Pancreas (tissue), 10 donors: ENCODE measurements around the gene NDUFB6. TPM values are rescaled to one million over a fixed set of nuclear protein-coding genes. Genes with fewer than 3 reads are reported as not detected.
"Not testable (repeated sequence)": the region's sequence is repeated elsewhere in the genome, so short reads cannot be mapped to it uniquely, and the experiment has no call there.

ENCODE experiments used
- ATAC-seq, 4 donors: fragments of 200-7000 bp; cut with Tn5 transposase; one replicate each; pipeline versions ENCODE4 v1.8.0 to v1.9.1; 2020; ENCODE audit warnings: mild to moderate bottlenecking in 4 of 4, moderate library complexity in 4 of 4
- DNase-seq, 6 donors: peaks; one replicate each; pipeline ENCODE4 v3.0.0-alpha.2; 2020
- FAIRE-seq: peaks from 2 replicates; lab custom pipeline; 2012; peaks lifted over from hg19 to GRCh38; lab: Jason Lieb, UNC
- H3K27ac ChIP-seq, 4 donors: fragments of 200-600 bp; sonication (generic); 1 replicate in 3 of 4; 2 replicates in 1 of 4; pipeline versions ENCODE4 v1.5.0 to v1.8.0; 2020
- H3K27me3 ChIP-seq, 4 donors: fragments of 200-600 bp; one replicate each; pipeline ENCODE4 v1.8.0; 2021
- H3K36me3 ChIP-seq, 3 donors: fragments of 200-600 bp; sonication (generic) in 1 of 3; one replicate each; pipeline versions ENCODE4 v1.5.0 to v1.8.0; 2020 to 2021
- H3K4me1 ChIP-seq, 3 donors: fragments of 200-600 bp; one replicate each; pipeline ENCODE4 v1.8.0; 2021
- H3K4me3 ChIP-seq, 4 donors: fragments of 200-600 bp; sonication (generic) in 2 of 4; one replicate each; pipeline versions ENCODE4 v1.5.0 to v1.8.0; 2020 to 2021
- H3K9me3 ChIP-seq, 4 donors: fragments of 200-600 bp; one replicate each; pipeline ENCODE4 v1.8.0; 2021
- CTCF ChIP-seq, 4 donors: fragments of 200-600 bp; sonication (generic) in 3 of 4; IDR thresholded peaks; one replicate each; pipeline versions ENCODE4 v1.5.0 to v1.8.0; 2021; ENCODE audit warnings: antibody characterized with exemption in 4 of 4
- WGBS, 2 donors: extraction: QIAGEN DNeasy Blood & Tissue Kit; methylation state at CpG; one replicate each; pipeline ENCODE4 v1.1.7; 2013; 5-methylcytosine and 5-hydroxymethylcytosine counted together
- intact Hi-C, 3 donors: fragments of 100-400 bp; cut with DNase I; formaldehyde crosslinking; loops; one replicate each; pipeline versions ENCODE4 v1.11.1 to v1.14.2; 2022
- polyA plus RNA-seq, 2 donors: library from polyadenylated mRNA; stranded (reverse); fragments of 200-250 nt; gene quantifications; one replicate each; pipeline ENCODE4 v1.2.3, GENCODE V29; 2013
- total RNA-seq, 6 donors: library from RNA; stranded (reverse); fragmentation: NEBNext Ultra II Directional in 4 of 6; extraction: Animal tissue kit (Norgen Biotek cat#: 25700) in 4 of 6; gene quantifications; one replicate each; pipeline versions ENCODE4 v1.2.1 to v1.2.4, GENCODE V29; 2021 to 2023
- donor health status: healthy with polysubstance abuse.
- donor health status: DM: no; HTN: no; CAD: no; lungs with moderate emphysema.
- donor health status: DM: no; HTN: no; CAD: no.
- donor health status: control.
- donor health status: control.
- donor health status: Bipolar disorder and iron deficiency.
- donor health status: DM: yes; HTN: yes; CAD: no.
- donor health status: DM: no; HTN: no; CAD: no.
- donor health status: DM: no; HTN: no; CAD: no.
- donor health status: DM: yes; HTN: yes; CAD: no.

The NDUFB6 gene
- total and polyA plus RNA-seq, 8 donors, result 11.3 to 29.5 (median 16.3) TPM

GRCh38 chr9:32551276-32552051 lies 21.5 kb downstream of the NDUFB6 start:
- intact Hi-C loops, result no loop called here
- no peaks in the 10 kb centered on the region for H3K36me3 ChIP-seq
- 0 to 1% methylated on average over 36 of the region's 36 CpGs for WGBS, 2 donors
- no peak for TF ChIP-seq CTCF (IDR thresholded peaks at IDR 0.05)
- H3K4me1 ChIP-seq, result peaks cover 8 to 10% (median 10%) of the 10 kb centered on the region in 3 donors
- peak overlapping the region; percentile 55 to 77 (median 72) for H3K4me3 ChIP-seq
- ATAC-seq (peak; percentile 26 to 31 (median 28)), FAIRE-seq (no peak), DNase-seq (peak in 3 of 6 donors; percentile 28 to 49 (median 40))
- H3K27me3 ChIP-seq, result no peaks in the 10 kb centered on the region
- no peaks in the 10 kb centered on the region for H3K9me3 ChIP-seq
- H3K27ac ChIP-seq, result peak overlapping the region; percentile 79 to 97 (median 90)

GRCh38 chr9:32550562-32551275 lies 22.2 kb downstream of the NDUFB6 start:
- no peaks in the 10 kb centered on the region for H3K27me3 ChIP-seq
- WGBS, 2 donors, result 0 to 1% methylated on average over 55 to 75 of the region's 75 CpGs
- DNase-seq (peak; percentile 85 to 94 (median 88)), ATAC-seq (peak; percentile 79 to 90 (median 84)), FAIRE-seq (no peak)
- H3K9me3 ChIP-seq, result no peaks in the 10 kb centered on the region
- peaks cover 8 to 10% (median 10%) of the 10 kb centered on the region in 3 donors for H3K4me1 ChIP-seq
- intact Hi-C loops, result no loop called here
- H3K27ac ChIP-seq, result peak overlapping the region; percentile 79 to 97 (median 90)
- H3K36me3 ChIP-seq, result no peaks in the 10 kb centered on the region
- no peak for TF ChIP-seq CTCF (IDR thresholded peaks at IDR 0.05)
- H3K4me3 ChIP-seq, result peak overlapping the region; percentile 55 to 77 (median 72)

GRCh38 chr9:32550150-32550561 lies 22.8 kb downstream of the NDUFB6 start:
- FAIRE-seq (no peak), DNase-seq (no peak), ATAC-seq (no peak)
- TF ChIP-seq CTCF (IDR thresholded peaks at IDR 0.05), result no peak
- Histone ChIP-seq H3K9me3 (no peaks in the 10 kb centered on the region), H3K27ac (peak overlapping the region; percentile 79 to 97 (median 90)), H3K36me3 (no peaks in the 10 kb centered on the region), H3K27me3 (no peaks in the 10 kb centered on the region), H3K4me1 (peaks cover 8 to 10% (median 10%) of the 10 kb centered on the region in 3 donors), H3K4me3 (peak overlapping the region; percentile 55 to 77 (median 72))
- intact Hi-C loops, result no loop called here
- 2% methylated on average over 10 of the region's 10 CpGs for WGBS, 2 donors

GRCh38 chr9:32548213-32548612 lies 24.7 kb downstream of the NDUFB6 start:
- H3K4me3 ChIP-seq, H3K27ac ChIP-seq, H3K9me3 ChIP-seq, FAIRE-seq, intact Hi-C loops, H3K27me3 ChIP-seq, H3K36me3 ChIP-seq, DNase-seq, ATAC-seq: not testable (repeated sequence)
- H3K4me1 ChIP-seq, result peaks cover 8 to 12% (median 10%) of the 10 kb centered on the region in 3 donors
- 95 to 99% methylated on average over 20 of the region's 20 CpGs for WGBS, 2 donors

- intact Hi-C loops, result no loop called here
- ATAC-seq (no peak), DNase-seq (no peak), FAIRE-seq (no peak)
- 84 to 93% methylated on average over 1 of the region's 1 CpG for WGBS, 2 donors
- Histone ChIP-seq H3K4me1 (peaks cover 8 to 10% (median 9%) of the 10 kb centered on the region in 3 donors), H3K36me3 (peaks cover 0 to 5% (median 0%) of the 10 kb centered on the region in 3 donors), H3K27ac (no peak overlapping the region), H3K4me3 (no peak overlapping the region), H3K27me3 (no peaks in the 10 kb centered on the region), H3K9me3 (no peaks in the 10 kb centered on the region)
- TF ChIP-seq CTCF (IDR thresholded peaks at IDR 0.05), result no peak
These were observed 27.1 kb downstream of the NDUFB6 start for GRCh38 chr9:32545884-32546283.
